ENCODE data around the gene MTUS2. TPM values are rescaled to one million over a fixed set of nuclear protein-coding genes. Genes with fewer than 3 reads are reported as not detected.

The MTUS2 gene
- total and polyA plus RNA-seq, 2 experiments from 2014 or later, result 0.27 to 0.38 TPM

GRCh38 chr13:29100758-29101157 is 280.6 kb downstream of the MTUS2 start (continued):
- TF ChIP-seq, protein P1, sequence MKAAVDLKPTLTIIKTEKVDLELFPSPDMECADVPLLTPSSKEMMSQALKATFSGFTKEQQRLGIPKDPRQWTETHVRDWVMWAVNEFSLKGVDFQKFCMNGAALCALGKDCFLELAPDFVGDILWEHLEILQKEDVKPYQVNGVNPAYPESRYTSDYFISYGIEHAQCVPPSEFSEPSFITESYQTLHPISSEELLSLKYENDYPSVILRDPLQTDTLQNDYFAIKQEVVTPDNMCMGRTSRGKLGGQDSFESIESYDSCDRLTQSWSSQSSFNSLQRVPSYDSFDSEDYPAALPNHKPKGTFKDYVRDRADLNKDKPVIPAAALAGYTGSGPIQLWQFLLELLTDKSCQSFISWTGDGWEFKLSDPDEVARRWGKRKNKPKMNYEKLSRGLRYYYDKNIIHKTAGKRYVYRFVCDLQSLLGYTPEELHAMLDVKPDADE (IDR thresholded peaks at IDR 0.05), result no peak
- no peak for TF ChIP-seq STAT1 (IDR thresholded peaks at IDR 0.05; ENCODE audit: unreplicated experiment)
- TF ChIP-seq CREB1 (CRISPR knock-in tag; IDR thresholded peaks at IDR 0.05; ENCODE audit: low read depth), result no peak
- TF ChIP-seq, protein P2, sequence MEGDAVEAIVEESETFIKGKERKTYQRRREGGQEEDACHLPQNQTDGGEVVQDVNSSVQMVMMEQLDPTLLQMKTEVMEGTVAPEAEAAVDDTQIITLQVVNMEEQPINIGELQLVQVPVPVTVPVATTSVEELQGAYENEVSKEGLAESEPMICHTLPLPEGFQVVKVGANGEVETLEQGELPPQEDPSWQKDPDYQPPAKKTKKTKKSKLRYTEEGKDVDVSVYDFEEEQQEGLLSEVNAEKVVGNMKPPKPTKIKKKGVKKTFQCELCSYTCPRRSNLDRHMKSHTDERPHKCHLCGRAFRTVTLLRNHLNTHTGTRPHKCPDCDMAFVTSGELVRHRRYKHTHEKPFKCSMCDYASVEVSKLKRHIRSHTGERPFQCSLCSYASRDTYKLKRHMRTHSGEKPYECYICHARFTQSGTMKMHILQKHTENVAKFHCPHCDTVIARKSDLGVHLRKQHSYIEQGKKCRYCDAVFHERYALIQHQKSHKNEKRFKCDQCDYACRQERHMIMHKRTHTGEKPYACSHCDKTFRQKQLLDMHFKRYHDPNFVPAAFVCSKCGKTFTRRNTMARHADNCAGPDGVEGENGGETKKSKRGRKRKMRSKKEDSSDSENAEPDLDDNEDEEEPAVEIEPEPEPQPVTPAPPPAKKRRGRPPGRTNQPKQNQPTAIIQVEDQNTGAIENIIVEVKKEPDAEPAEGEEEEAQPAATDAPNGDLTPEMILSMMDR (conservative IDR thresholded peaks at IDR 0.05; ENCODE audit: low read depth in 2 of 2), result no peak
- no peak for TF ChIP-seq ZNF114 (CRISPR knock-in tag; IDR thresholded peaks at IDR 0.05)
- TF ChIP-seq ZNF331 (CRISPR knock-in tag; IDR thresholded peaks at IDR 0.05; ENCODE audit: low read depth), result no peak
- TF ChIP-seq, protein P3, sequence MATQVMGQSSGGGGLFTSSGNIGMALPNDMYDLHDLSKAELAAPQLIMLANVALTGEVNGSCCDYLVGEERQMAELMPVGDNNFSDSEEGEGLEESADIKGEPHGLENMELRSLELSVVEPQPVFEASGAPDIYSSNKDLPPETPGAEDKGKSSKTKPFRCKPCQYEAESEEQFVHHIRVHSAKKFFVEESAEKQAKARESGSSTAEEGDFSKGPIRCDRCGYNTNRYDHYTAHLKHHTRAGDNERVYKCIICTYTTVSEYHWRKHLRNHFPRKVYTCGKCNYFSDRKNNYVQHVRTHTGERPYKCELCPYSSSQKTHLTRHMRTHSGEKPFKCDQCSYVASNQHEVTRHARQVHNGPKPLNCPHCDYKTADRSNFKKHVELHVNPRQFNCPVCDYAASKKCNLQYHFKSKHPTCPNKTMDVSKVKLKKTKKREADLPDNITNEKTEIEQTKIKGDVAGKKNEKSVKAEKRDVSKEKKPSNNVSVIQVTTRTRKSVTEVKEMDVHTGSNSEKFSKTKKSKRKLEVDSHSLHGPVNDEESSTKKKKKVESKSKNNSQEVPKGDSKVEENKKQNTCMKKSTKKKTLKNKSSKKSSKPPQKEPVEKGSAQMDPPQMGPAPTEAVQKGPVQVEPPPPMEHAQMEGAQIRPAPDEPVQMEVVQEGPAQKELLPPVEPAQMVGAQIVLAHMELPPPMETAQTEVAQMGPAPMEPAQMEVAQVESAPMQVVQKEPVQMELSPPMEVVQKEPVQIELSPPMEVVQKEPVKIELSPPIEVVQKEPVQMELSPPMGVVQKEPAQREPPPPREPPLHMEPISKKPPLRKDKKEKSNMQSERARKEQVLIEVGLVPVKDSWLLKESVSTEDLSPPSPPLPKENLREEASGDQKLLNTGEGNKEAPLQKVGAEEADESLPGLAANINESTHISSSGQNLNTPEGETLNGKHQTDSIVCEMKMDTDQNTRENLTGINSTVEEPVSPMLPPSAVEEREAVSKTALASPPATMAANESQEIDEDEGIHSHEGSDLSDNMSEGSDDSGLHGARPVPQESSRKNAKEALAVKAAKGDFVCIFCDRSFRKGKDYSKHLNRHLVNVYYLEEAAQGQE (IDR thresholded peaks at IDR 0.05; ENCODE audit: unreplicated experiment), result no peak

GRCh38 chr13:29101409-29101808 is 281.3 kb downstream of the MTUS2 start:
- Histone ChIP-seq H3K36me3 (ENCODE audit: insufficient read depth) (no peaks in the 10 kb centered on the region), H3K4me2 (no peak overlapping the region), H3K79me2 (replicated peaks; ENCODE audit: insufficient read depth) (no peaks in the 10 kb centered on the region), H3K27ac (ENCODE audit: low read depth) (no peak overlapping the region), H3K9me2 (ENCODE audit: insufficient read depth) (no peaks in the 10 kb centered on the region), H3F3A (replicated peaks; ENCODE audit: low read depth) (no peaks in the 10 kb centered on the region), H4K20me1 (replicated peaks; ENCODE audit: insufficient read depth) (no peaks in the 10 kb centered on the region), H3K4me3 (no peak overlapping the region), H2AFZ (no peak overlapping the region), H3K4me1 (ENCODE audit: insufficient read depth) (no peaks in the 10 kb centered on the region), H3K27me3 (ENCODE audit: insufficient read depth) (no peaks in the 10 kb centered on the region)
- H3K4me1 Mint-ChIP-seq, result peaks cover 4% of the 10 kb centered on the region; the same call in 1 of the 3 replicates
- DNase-seq (ENCODE audit: low spot score), result no peak
- TF ChIP-seq CREB1 (CRISPR knock-in tag; IDR thresholded peaks at IDR 0.05; ENCODE audit: low read depth) (no peak), EZH2phosphoT487 (IDR thresholded peaks at IDR 0.05; ENCODE audit: unreplicated experiment) (no peak), ZNF331 (CRISPR knock-in tag; IDR thresholded peaks at IDR 0.05; ENCODE audit: low read depth) (no peak), ZNF114 (CRISPR knock-in tag; IDR thresholded peaks at IDR 0.05) (no peak), POLR2AphosphoS5 (IDR thresholded peaks at IDR 0.05; ENCODE audit: low read depth) (no peak)
- TF ChIP-seq, protein P3 (IDR thresholded peaks at IDR 0.05; ENCODE audit: unreplicated experiment), result no peak
- TF ChIP-seq, protein P1 (IDR thresholded peaks at IDR 0.05), result no peak
- peaks cover 2% of the 10 kb centered on the region for H3K27me3 Mint-ChIP-seq (ENCODE audit: insufficient read depth, low read depth, poor library complexity)
- no peak overlapping the region for H3K27ac Mint-ChIP-seq
- H3K9me3 Mint-ChIP-seq, result no peaks in the 10 kb centered on the region
- no peak for ATAC-seq
- H3K36me3 Mint-ChIP-seq (ENCODE audit: low read depth), result no peaks in the 10 kb centered on the region
- no peak overlapping the region for H3K4me3 Mint-ChIP-seq
